Lower leg skin (tissue), 4 donors: ENCODE data around the gene SUMO3. TPM values are rescaled to one million over a fixed set of nuclear protein-coding genes. Genes with fewer than 3 reads are reported as not detected.

Source experiments
- DNase-seq, 2 donors: peaks; one replicate each; pipeline ENCODE4 v3.0.0-alpha.2; 2019; ENCODE audit warnings: low spot score in 2 of 2
- H3K4me3 ChIP-seq: fragments of 200-600 bp; sonication (generic); 2 replicates; pipeline ENCODE4 v1.5.1; 2017; ENCODE audit warnings: mild to moderate bottlenecking, low read depth; ENCODE audit not compliant: poor library complexity, severe bottlenecking
- POLR2A ChIP-seq, 2 donors: fragments of 450-650 bp; IDR thresholded peaks; one replicate each; pipeline ENCODE4 v1.6.1; 2016 to 2017; ENCODE audit warnings: antibody characterized with exemption in 2 of 2, mild to moderate bottlenecking in 1 of 2, moderate library complexity in 1 of 2
- WGBS, 2 donors: methylation state at CpG; one replicate each; pipeline ENCODE4 v1.1.5; 2018; 5-methylcytosine and 5-hydroxymethylcytosine counted together
- intact Hi-C: fragments of 100-400 bp; cut with DNase I; formaldehyde crosslinking; loops from one replicate; pipeline ENCODE4 v1.15.0; 2023; ENCODE audit warnings: low total_unique reads
- total RNA-seq, 4 donors: library from RNA; depleted of rRNA; stranded (reverse); fragments of >200 nt; gene quantifications; one replicate each; pipeline ENCODE4 v1.1.0, GENCODE V29; 2016
- TF ChIP-seq, protein P1 (sequence below), 3 donors: fragments of 450-650 bp; IDR thresholded peaks; one replicate each; pipeline ENCODE4 v1.5.1; 2016; ENCODE audit warnings: antibody characterized with exemption in 3 of 3, mild to moderate bottlenecking in 3 of 3, moderate library complexity in 2 of 3

SUMO3 gene
- total RNA-seq, 4 donors from 2014 or later = 35.6 to 52.6 (median 42.5) TPM

DNA sequence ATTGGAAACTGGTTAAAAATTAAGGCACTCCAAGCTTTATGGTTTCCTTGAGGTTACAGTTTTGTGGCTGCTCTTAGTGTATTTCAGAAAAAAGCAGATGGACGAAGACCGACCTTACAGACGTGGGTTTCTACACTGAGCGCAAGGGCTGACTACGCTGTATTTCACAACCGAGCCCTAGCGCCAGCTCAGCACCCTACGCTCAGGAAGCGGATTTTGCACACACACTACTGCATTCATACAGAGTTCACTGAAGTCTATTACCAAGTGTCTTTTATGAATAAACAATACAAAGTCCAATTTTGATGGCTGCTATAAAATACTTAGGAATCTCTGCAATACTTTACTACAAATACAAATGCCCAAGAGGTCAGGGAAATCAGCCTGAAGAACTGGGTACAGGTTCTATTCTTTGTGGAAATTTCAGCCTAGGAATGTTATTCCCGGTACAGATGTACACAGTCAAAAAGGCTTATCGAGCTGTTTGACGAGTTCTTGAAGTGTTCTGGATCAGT lies 31.8 kb upstream of the SUMO3 start:
- no peak for DNase-seq
- H3K4me3 ChIP-seq = no peak overlapping the region
- TF ChIP-seq, protein P1, sequence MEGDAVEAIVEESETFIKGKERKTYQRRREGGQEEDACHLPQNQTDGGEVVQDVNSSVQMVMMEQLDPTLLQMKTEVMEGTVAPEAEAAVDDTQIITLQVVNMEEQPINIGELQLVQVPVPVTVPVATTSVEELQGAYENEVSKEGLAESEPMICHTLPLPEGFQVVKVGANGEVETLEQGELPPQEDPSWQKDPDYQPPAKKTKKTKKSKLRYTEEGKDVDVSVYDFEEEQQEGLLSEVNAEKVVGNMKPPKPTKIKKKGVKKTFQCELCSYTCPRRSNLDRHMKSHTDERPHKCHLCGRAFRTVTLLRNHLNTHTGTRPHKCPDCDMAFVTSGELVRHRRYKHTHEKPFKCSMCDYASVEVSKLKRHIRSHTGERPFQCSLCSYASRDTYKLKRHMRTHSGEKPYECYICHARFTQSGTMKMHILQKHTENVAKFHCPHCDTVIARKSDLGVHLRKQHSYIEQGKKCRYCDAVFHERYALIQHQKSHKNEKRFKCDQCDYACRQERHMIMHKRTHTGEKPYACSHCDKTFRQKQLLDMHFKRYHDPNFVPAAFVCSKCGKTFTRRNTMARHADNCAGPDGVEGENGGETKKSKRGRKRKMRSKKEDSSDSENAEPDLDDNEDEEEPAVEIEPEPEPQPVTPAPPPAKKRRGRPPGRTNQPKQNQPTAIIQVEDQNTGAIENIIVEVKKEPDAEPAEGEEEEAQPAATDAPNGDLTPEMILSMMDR (IDR thresholded peaks at IDR 0.05) = no peak
- no peak for TF ChIP-seq POLR2A (IDR thresholded peaks at IDR 0.05)
- intact Hi-C loops = no loop called here
- WGBS, 2 donors = 88 to 93% methylated on average over 12 of the region's 12 CpGs

DNA sequence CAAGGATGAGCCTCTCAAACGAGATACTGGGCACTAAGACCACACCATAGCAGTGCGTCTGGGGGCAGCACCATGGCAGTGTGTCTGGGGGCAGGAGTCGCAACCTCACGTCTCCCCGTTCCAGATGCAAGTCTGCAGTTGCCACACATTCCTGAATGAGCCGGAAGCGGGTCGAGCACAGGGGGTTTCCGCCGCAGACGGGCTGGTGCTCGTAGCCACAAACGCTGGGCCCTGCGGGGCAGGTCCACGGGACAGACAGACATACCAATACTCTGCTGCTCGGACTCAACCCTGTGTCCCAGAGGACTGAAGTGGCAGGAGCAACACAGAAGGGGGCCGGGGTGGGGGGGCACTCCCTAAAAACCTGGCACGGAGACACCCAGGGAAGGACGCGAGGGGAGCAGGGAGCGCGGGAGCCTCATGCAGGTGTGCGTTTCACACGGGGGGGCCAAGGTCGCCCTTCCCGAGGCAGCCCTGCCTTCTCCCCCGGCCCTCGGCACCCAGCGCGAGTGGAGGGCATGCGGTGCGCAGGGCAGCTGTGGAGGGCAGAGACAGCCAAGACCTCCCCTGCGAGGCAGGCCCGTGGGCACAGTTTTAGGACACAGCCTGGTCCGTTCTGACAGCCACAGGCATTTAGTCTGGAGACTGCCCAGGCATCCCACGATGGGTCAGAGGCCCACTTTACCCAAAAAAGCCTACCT lies 31.1 kb upstream of the SUMO3 start:
- no peak overlapping the region for H3K4me3 ChIP-seq
- TF ChIP-seq, protein P1 (IDR thresholded peaks at IDR 0.05) = no peak
- no peak for TF ChIP-seq POLR2A (IDR thresholded peaks at IDR 0.05)
- 92 to 94% methylated on average over 18 to 30 of the region's 36 CpGs for WGBS, 2 donors
- intact Hi-C loops = no loop called here
- DNase-seq = no peak

- 88 to 91% methylated on average over 15 to 21 of the region's 24 CpGs for WGBS, 2 donors
- TF ChIP-seq, protein P1 (IDR thresholded peaks at IDR 0.05) = no peak
- no peak for TF ChIP-seq POLR2A (IDR thresholded peaks at IDR 0.05)
- intact Hi-C loops = no loop called here
- H3K4me3 ChIP-seq = no peak overlapping the region
- DNase-seq = no peak
Measured at GRCh38 chr21:44847261-44848056, 29.6 kb upstream of the SUMO3 start.

GRCh38 chr21:44846485-44847260 lies 28.8 kb upstream of the SUMO3 start:
- H3K4me3 ChIP-seq = no peak overlapping the region
- WGBS, 2 donors = 21 to 24% methylated on average over 24 to 25 of the region's 27 CpGs
- no peak for TF ChIP-seq POLR2A (IDR thresholded peaks at IDR 0.05)
- TF ChIP-seq, protein P1 (IDR thresholded peaks at IDR 0.05) = no peak
- intact Hi-C loops = no loop called here
- peak; percentile 72 to 94 for DNase-seq

DNA sequence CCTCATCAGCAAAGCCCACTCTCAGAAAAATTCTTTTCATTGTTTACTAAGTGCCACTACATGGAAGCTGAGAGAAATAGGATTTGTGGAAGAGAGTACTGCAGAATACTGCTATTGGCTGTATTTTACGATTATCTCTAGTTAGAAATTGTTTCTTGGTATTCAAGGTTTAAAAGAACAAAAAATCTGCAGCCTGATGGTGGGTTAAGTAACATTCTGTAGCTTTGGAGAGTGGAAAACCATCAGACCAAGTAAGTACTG lies 28.3 kb upstream of the SUMO3 start:
- H3K4me3 ChIP-seq = no peak overlapping the region
- intact Hi-C loops = no loop called here
- WGBS, 2 donors = 4 to 7% methylated on average over 1 of the region's 1 CpG
- TF ChIP-seq, protein P1 (IDR thresholded peaks at IDR 0.05) = no peak
- no peak for TF ChIP-seq POLR2A (IDR thresholded peaks at IDR 0.05)
- DNase-seq = no peak
